Stimulated activated CD8-positive, alpha-beta memory T cell treated with anti-CD3 and anti-CD28 coated beads, Interleukin-15, amount 100 ng/mL, for 48 hours (primary cell): ENCODE results near the gene AP1M2.
"Not testable (repeated sequence)": the region's sequence is repeated elsewhere in the genome, so short reads cannot be mapped to it uniquely, and the experiment has no call there.

Experiments used
- DNase-seq, 2 donors: peaks; one replicate each; pipeline ENCODE4 v3.0.0-alpha.2; 2020; ENCODE audit warnings: low read depth in 2 of 2

The AP1M2 gene

GRCh38 chr19:10538204-10538983, 48.7 kb downstream of the AP1M2 start:
- DNase-seq = no peak

DNA sequence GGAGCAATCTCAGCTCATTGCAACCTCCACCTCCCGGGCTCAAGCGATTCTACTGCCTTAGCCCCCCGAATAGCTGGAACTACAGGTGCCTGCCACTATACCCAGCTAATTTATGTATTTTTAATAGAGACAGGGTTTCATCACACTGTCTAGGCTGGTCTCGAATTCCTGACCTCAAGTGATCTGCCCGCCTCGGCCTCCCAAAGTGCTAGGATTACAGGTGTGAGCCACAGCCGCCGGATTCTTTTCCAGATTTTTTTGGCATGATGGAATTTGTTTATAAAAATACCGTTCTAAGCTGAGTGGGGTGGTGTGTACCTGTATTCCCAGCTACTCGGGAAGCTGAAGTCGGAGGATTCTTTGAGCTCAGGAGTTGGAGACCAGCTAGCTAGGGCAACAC, 49.4 kb downstream of the AP1M2 start:
- no peak for DNase-seq

DNA sequence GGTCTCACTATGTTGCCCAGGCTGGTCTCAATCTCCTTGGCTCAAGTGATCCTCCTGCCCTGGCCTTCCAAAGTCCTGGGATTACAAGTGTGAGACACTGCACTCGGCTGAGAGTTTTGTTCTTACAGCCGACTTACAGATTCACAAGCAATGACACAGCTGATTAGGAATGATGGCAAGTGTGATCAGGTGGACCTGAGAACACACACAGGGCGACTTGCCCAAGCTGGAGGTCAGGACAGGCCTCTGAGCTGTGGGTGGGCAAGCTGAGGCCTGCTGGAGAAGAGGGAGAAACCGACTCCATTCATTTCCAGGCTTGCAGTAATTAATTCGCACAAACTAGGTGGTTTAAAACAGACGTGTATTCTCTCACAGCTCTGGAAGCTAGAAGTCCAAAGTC, 51.5 kb downstream of the AP1M2 start:
- no peak for DNase-seq

DNA sequence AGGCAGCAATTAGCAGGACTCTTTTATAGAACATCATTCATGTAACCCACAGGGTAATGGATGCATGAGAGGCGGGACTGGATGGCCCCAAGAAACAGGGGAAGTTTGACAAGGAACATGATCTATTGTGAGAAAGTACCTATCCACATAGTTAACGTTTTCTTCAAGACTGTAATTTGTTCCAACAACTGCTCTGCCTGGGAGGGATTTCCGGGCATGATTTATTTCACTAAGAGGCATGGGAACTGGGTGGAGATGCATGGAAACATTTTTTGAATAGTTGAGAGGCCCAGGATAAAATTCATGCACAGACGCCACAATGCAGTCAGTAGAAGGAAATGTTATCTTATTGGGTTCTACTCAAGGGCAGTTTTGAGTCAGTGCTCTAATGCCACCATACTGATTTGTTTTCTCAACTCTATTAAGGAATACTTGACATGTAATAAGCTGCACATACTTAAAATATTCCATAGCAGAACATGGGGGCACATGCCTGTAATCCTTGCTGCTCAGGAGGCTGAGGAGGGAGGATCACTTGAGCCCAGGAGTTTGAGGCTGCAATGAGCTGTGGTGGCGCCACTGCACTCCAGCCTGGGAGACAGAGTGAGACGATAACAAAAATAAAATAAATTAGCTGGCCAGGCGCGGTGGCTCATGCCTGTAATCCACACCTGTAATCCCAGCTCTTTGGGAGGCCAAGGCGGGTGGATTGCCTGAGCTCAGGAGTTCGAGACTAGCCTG, 53.3 kb downstream of the AP1M2 start:
- no peak for DNase-seq

DNA sequence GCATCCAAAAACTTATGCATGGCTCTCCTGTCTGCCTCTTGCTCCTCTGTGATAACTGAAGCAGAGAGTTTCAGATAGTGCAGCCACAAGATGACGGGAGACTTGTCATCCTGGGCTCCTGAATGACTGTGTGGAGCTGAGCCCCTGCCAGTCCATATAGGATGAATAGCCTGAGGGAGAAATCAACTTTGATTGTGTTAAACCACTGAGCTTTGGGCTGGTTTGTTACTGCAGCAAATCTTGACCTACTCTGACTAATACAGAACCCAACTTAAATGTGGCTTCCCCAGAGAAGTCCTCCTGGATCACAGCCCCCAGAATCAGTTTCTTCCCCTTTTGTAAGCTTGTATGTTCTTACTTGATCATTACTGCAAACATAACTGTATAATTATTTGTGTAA, 54.7 kb downstream of the AP1M2 start:
- no peak for DNase-seq

GRCh38 chr19:10526887-10527286, 60.2 kb downstream of the AP1M2 start:
- not testable (repeated sequence) for DNase-seq

- no peak for DNase-seq
Measured at GRCh38 chr19:10525636-10526035, 61.5 kb downstream of the AP1M2 start.

- DNase-seq = no peak
Measured at GRCh38 chr19:10523135-10523636, 63.9 kb downstream of the AP1M2 start.
